Heart right ventricle (tissue), 16 donors: ENCODE data around the gene ALS2. TPM values are rescaled to one million over a fixed set of nuclear protein-coding genes. Genes with fewer than 3 reads are reported as not detected.

Source experiments
- ATAC-seq, 8 donors: fragments of 200-7000 bp; cut with Tn5 transposase; one replicate each; pipeline ENCODE4 v1.9.1; 2020; ENCODE audit warnings: mild to moderate bottlenecking in 8 of 8, moderate library complexity in 8 of 8, moderate number of reproducible peaks in 1 of 8
- DNase-seq, 2 donors: peaks; one replicate each; pipeline ENCODE4 v3.0.0-alpha.2; 2020
- H3K27ac ChIP-seq, 10 donors: fragments of 200-600 bp; sonication (generic) in 2 of 10; one replicate each; pipeline versions ENCODE4 v1.5.0 to v1.8.0; 2020 to 2022; ENCODE audit warnings: mild to moderate bottlenecking in 3 of 10
- H3K27me3 ChIP-seq, 7 donors: fragments of 200-600 bp; one replicate each; pipeline ENCODE4 v1.8.0; 2021 to 2022; ENCODE audit warnings: mild to moderate bottlenecking in 2 of 7
- H3K36me3 ChIP-seq, 9 donors: fragments of 200-600 bp; sonication (generic) in 1 of 9; one replicate each; pipeline versions ENCODE4 v1.5.0 to v1.8.0; 2020 to 2022; ENCODE audit warnings: mild to moderate bottlenecking in 2 of 9
- H3K4me1 ChIP-seq, 9 donors: fragments of 200-600 bp; sonication (generic) in 1 of 9; one replicate each; pipeline versions ENCODE4 v1.5.0 to v1.8.0; 2020 to 2022; ENCODE audit warnings: mild to moderate bottlenecking in 4 of 9
- H3K4me3 ChIP-seq, 10 donors: fragments of 200-600 bp; sonication (generic) in 2 of 10; one replicate each; pipeline versions ENCODE4 v1.5.0 to v1.8.0; 2020 to 2022; ENCODE audit warnings: mild to moderate bottlenecking in 7 of 10, moderate library complexity in 2 of 10
- H3K9me3 ChIP-seq, 11 donors: fragments of 200-600 bp in 10 of 11; sonication (generic) in 2 of 11; one replicate each; pipeline versions ENCODE4 v1.5.0 to v1.8.0; 2013 to 2022; ENCODE audit warnings: mild to moderate bottlenecking in 2 of 11, control low read depth in 1 of 11, moderate library complexity in 1 of 11
- WGBS, 2 donors: extraction: QIAGEN DNeasy Blood & Tissue Kit; methylation state at CpG; one replicate each; pipeline ENCODE4 v1.1.7; 2013; ENCODE audit warnings: inconsistent platforms in 1 of 2; 5-methylcytosine and 5-hydroxymethylcytosine counted together
- intact Hi-C, 10 donors: fragments of 100-400 bp; cut with DNase I; formaldehyde crosslinking; loops; one replicate each; pipeline versions ENCODE4 v1.11.1 to v1.14.2; 2022
- polyA plus RNA-seq, 2 donors: library from polyadenylated mRNA; stranded (reverse); fragments of 200-250 nt; gene quantifications; one replicate each; pipeline ENCODE4 v1.2.3, GENCODE V29; 2013
- total RNA-seq, 10 donors: library from RNA; stranded (reverse); fragmentation: NEBNext Ultra II Directional in 3 of 10; extraction: Animal tissue kit (Norgen Biotek cat#: 25700) in 3 of 10; gene quantifications; one replicate each; pipeline versions ENCODE4 v1.2.1 to v1.2.4, GENCODE V29; 2021 to 2023
- TF ChIP-seq, protein P1 (sequence below), 9 donors: fragments of 200-600 bp; sonication (generic) in 2 of 9; IDR thresholded peaks; one replicate each; pipeline versions ENCODE4 v1.5.0 to v1.8.0; 2021 to 2022; ENCODE audit warnings: antibody characterized with exemption in 9 of 9, mild to moderate bottlenecking in 5 of 9, moderate library complexity in 1 of 9
- donor health status: Arrhythmogenic right ventricular cardiomyopathy.
- donor health status: ischemic (EF 13 %, LVEDD 7.1; RV severe dilation, severe dysfunction).
- donor health status: healthy with polysubstance abuse.
- donor health status: DM: no; HTN: yes; CAD: no.
- donor health status: DM: no; HTN: no; CAD: no.
- donor health status: ischemic (EF 25% LVEDD 6.9; RV normal size, moderate dysfunction).
- donor health status: ischemic (EF 25% LVEDD 5.7; RV mildly dilated, moderate dysfunction).
- donor health status: healthy.
- donor health status: DM: yes; HTN: yes; CAD: no.
- donor health status: Ischemic cardiomyopathy.
- donor health status: ischemic (EF 35%, LVEDD 5.7; RV mildly dilated, moderate dysfunction).
- donor health status: nonischemic (EF 11% LVEDD 7.7; RV severe dilation, severe dysfunction).
- donor health status: DM: yes; HTN: yes; CAD: no.
- donor health status: PGD.
- donor health status: ischemic (EF 29% LVEDD 5.4; RV normal size, mild dysfunction).
- donor health status: nonischemic (EF 23%, LVEDD 6.1; RV moderate dilation, normal function).

Gene ALS2
- total and polyA plus RNA-seq, 12 donors = 7.8 to 49.3 (median 34.5) TPM

DNA sequence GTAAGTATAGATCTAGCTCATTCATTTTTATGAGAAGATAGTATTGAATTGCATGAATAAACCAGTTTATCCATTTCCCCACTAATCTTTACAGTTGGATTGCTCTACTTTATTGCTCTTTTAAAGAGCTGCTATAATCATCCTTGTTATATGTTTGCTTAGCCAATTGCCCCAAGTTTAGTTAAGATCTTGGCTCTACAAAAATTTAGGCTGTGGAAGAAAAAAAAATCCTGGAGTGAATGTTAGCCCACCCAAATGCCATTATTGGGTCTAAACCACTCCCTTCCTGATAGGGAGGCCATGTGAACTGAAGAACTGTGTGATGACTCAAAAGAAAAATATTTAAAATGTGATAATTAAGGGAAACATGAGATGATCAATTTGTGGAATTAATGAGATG lies 2.9 kb downstream of the ALS2 start:
- intact Hi-C loops = no loop called here
- peaks cover 0 to 8% (median 0%) of the 10 kb centered on the region in 7 donors for H3K27me3 ChIP-seq

DNA sequence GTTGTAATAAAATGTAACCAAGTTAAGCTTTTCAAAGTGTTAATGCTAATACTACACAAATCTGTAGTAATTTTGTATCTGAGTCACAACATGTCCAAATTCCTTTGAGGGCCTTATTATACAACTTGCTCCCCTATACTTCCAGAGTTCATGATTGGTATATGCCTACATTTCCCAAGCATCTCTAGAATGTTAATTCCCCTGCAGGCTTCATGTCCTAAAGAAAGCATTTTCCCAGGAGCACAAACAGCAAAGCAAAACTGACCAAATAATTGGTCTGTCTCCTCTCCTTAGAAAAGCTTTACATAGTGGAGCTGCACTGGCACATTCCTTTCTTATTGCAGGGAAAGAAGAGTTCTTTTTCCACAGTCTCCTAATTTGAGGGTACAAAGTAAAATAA lies 3.7 kb downstream of the ALS2 start:
- H3K36me3 ChIP-seq = no peaks in the 10 kb centered on the region
- TF ChIP-seq, protein P1, sequence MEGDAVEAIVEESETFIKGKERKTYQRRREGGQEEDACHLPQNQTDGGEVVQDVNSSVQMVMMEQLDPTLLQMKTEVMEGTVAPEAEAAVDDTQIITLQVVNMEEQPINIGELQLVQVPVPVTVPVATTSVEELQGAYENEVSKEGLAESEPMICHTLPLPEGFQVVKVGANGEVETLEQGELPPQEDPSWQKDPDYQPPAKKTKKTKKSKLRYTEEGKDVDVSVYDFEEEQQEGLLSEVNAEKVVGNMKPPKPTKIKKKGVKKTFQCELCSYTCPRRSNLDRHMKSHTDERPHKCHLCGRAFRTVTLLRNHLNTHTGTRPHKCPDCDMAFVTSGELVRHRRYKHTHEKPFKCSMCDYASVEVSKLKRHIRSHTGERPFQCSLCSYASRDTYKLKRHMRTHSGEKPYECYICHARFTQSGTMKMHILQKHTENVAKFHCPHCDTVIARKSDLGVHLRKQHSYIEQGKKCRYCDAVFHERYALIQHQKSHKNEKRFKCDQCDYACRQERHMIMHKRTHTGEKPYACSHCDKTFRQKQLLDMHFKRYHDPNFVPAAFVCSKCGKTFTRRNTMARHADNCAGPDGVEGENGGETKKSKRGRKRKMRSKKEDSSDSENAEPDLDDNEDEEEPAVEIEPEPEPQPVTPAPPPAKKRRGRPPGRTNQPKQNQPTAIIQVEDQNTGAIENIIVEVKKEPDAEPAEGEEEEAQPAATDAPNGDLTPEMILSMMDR (IDR thresholded peaks at IDR 0.05) = no peak
- H3K27me3 ChIP-seq = no peaks in the 10 kb centered on the region
- no peak for DNase-seq
- peaks cover 0 to 60% (median 45%) of the 10 kb centered on the region in 9 donors for H3K4me1 ChIP-seq
- H3K27ac ChIP-seq = peak overlapping the region in 3 of 10 donors; percentile 23 to 32 (median 28)
- no peak for ATAC-seq
- no peak overlapping the region for H3K4me3 ChIP-seq
- no peaks in the 10 kb centered on the region for H3K9me3 ChIP-seq
- intact Hi-C loops = no loop called here

More for the DNA sequence above, 2.9 kb downstream of the ALS2 start:
- ATAC-seq = no peak
- Histone ChIP-seq H3K4me1 (peaks cover 0 to 62% (median 45%) of the 10 kb centered on the region in 9 donors), H3K27ac (peak overlapping the region in 1 of 10 donors; percentile 2), H3K4me3 (no peak overlapping the region), H3K9me3 (no peaks in the 10 kb centered on the region), H3K36me3 (no peaks in the 10 kb centered on the region)
- TF ChIP-seq, protein P1 (IDR thresholded peaks at IDR 0.05) = no peak
- DNase-seq = no peak

DNA sequence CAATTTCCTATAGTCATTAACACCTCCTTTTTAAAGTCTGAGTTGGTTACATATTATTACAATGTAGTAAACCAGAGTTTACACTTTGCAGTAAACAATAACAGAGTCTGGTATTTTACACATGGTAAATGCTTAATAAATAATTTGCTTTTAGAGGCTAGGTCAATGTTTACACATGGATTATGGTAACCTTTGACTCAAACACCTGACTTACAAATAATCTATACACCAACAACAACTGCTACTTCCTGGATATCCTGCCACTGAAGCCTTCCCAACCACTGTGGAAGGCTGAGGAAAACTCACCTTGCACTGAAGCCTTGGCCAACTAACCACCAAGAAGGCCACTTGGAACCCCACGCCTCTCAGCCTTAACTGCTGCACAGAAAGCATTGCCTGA lies 5.4 kb downstream of the ALS2 start:
- peak overlapping the region in 4 of 10 donors; percentile 5 to 28 (median 15) for H3K27ac ChIP-seq
- intact Hi-C loops = no loop called here
- peaks cover 0 to 61% (median 45%) of the 10 kb centered on the region in 9 donors for H3K4me1 ChIP-seq
- H3K4me3 ChIP-seq = no peak overlapping the region
- ATAC-seq (no peak), DNase-seq (no peak)
- H3K27me3 ChIP-seq = no peaks in the 10 kb centered on the region
- WGBS, 2 donors = 92 to 100% methylated on average over 1 of the region's 1 CpG
- no peaks in the 10 kb centered on the region for H3K9me3 ChIP-seq
- TF ChIP-seq, protein P1 (IDR thresholded peaks at IDR 0.05) = no peak
- H3K36me3 ChIP-seq = no peaks in the 10 kb centered on the region

DNA sequence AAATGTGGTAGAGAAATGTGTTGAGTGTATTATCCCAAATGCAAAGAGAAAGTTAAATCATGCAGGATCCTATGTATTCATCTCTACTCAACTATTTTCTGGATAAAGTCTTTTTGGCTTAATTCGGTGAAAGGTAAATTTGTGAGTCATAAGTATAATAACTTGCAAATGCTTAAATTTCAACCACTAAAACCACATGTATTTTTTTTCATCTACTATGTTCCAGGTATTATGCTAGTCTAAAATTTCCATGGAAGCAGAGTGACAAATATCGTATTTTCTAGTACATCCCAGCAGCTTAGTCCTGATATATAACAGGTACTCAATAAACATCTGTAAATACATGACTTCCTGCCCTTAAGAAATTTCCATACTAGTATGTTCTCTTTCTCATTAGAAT lies 6.2 kb downstream of the ALS2 start:
- Histone ChIP-seq H3K36me3 (no peaks in the 10 kb centered on the region), H3K9me3 (no peaks in the 10 kb centered on the region), H3K4me3 (no peak overlapping the region), H3K27me3 (no peaks in the 10 kb centered on the region), H3K27ac (no peak overlapping the region), H3K4me1 (peaks cover 0 to 60% (median 47%) of the 10 kb centered on the region in 9 donors)
- intact Hi-C loops = no loop called here
- 96 to 97% methylated on average over 2 of the region's 2 CpGs for WGBS, 2 donors
- no peak for ATAC-seq
- TF ChIP-seq, protein P1 (IDR thresholded peaks at IDR 0.05) = no peak
- DNase-seq = no peak
